Liver (tissue), 9 donors: ENCODE results near the gene KIAA1143. TPM values are rescaled to one million over a fixed set of nuclear protein-coding genes. Genes with fewer than 3 reads are reported as not detected.

ENCODE experiments used
- DNase-seq: peaks from one replicate; pipeline ENCODE4 v3.0.0-alpha.2; 2017; ENCODE audit warnings: low spot score
- H3K27ac ChIP-seq, 2 donors: one replicate each; pipeline ENCODE4 v1.7.0; 2013; ENCODE audit warnings: inconsistent platforms in 2 of 2, low read length in 2 of 2, control low read depth in 1 of 2, low read depth in 1 of 2, mild to moderate bottlenecking in 1 of 2
- H3K27me3 ChIP-seq, 4 donors: one replicate each; pipeline versions ENCODE4 v1.6.1 to v1.7.0; 2013; ENCODE audit warnings: low read length in 3 of 4, inconsistent platforms in 1 of 4, mild to moderate bottlenecking in 1 of 4, moderate library complexity in 1 of 4; ENCODE audit not compliant: control insufficient read depth in 4 of 4, insufficient read depth in 4 of 4
- H3K36me3 ChIP-seq, 4 donors: one replicate each; pipeline versions ENCODE4 v1.6.1 to v1.7.0; 2013; ENCODE audit warnings: low read length in 3 of 4, mild to moderate bottlenecking in 3 of 4, low read depth in 1 of 4, moderate library complexity in 1 of 4; ENCODE audit not compliant: control insufficient read depth in 4 of 4, insufficient read depth in 3 of 4
- H3K4me1 ChIP-seq, 4 donors: one replicate each; pipeline versions ENCODE4 v1.6.1 to v1.7.0; 2013; ENCODE audit warnings: low read length in 3 of 4, mild to moderate bottlenecking in 3 of 4, moderate library complexity in 1 of 4; ENCODE audit not compliant: control insufficient read depth in 4 of 4, insufficient read depth in 4 of 4
- H3K4me3 ChIP-seq, 3 donors: one replicate each; pipeline versions ENCODE4 v1.6.1 to v1.7.0; 2013; ENCODE audit warnings: low read length in 3 of 3, control low read depth in 1 of 3, low read depth in 1 of 3, mild to moderate bottlenecking in 1 of 3
- H3K9ac ChIP-seq, 2 donors: one replicate each; pipeline ENCODE4 v1.7.0; 2013; ENCODE audit warnings: low read length in 2 of 2, mild to moderate bottlenecking in 2 of 2, moderate library complexity in 2 of 2, control low read depth in 1 of 2, low read depth in 1 of 2
- H3K9me3 ChIP-seq, 4 donors: one replicate each; pipeline versions ENCODE4 v1.6.1 to v1.7.0; 2013; ENCODE audit warnings: low read length in 3 of 4; ENCODE audit not compliant: control insufficient read depth in 4 of 4
- CTCF ChIP-seq: fragments of 150-350 bp; IDR thresholded peaks from 2 replicates; pipeline ENCODE4 v1.5.1; 2017; ENCODE audit warnings: improper control_type of control experiment, low read depth, low read length; ENCODE audit not compliant: missing input control
- EGR1 ChIP-seq, 2 donors: IDR thresholded peaks; 2 replicates each; pipeline ENCODE4 v1.6.1; 2016 to 2018; ENCODE audit warnings: antibody characterized with exemption in 2 of 2, low read depth in 2 of 2
- FOXA1 ChIP-seq: IDR thresholded peaks from 2 replicates; pipeline ENCODE4 v1.6.1; 2016; ENCODE audit warnings: antibody characterized with exemption
- FOXA2 ChIP-seq: IDR thresholded peaks from 2 replicates; pipeline ENCODE4 v1.6.1; 2016; ENCODE audit warnings: antibody characterized with exemption
- GABPA ChIP-seq, 2 donors: IDR thresholded peaks in 1 of 2; conservative IDR thresholded peaks in 1 of 2; 2 replicates each; pipeline ENCODE4 v1.6.1; 2016; ENCODE audit warnings: antibody characterized with exemption in 2 of 2, mild to moderate bottlenecking in 1 of 2, moderate library complexity in 1 of 2
- HNF4A ChIP-seq, 2 donors: conservative IDR thresholded peaks; 2 replicates each; pipeline ENCODE4 v1.6.1; 2016; ENCODE audit warnings: antibody characterized with exemption in 2 of 2, mild to moderate bottlenecking in 2 of 2
- HNF4G ChIP-seq: IDR thresholded peaks from 2 replicates; pipeline ENCODE4 v1.6.1; 2016; ENCODE audit warnings: antibody characterized with exemption
- JUND ChIP-seq, 2 donors: IDR thresholded peaks; 2 replicates each; pipeline ENCODE4 v1.6.1; 2016; ENCODE audit warnings: antibody characterized with exemption in 2 of 2
- NR2F2 ChIP-seq: IDR thresholded peaks from 2 replicates; pipeline ENCODE4 v1.6.1; 2016; ENCODE audit warnings: antibody characterized with exemption
- RAD21 ChIP-seq, 2 donors: IDR thresholded peaks; 2 replicates each; pipeline ENCODE4 v1.6.1; 2016; ENCODE audit warnings: antibody characterized with exemption in 2 of 2, mild to moderate bottlenecking in 2 of 2
- REST ChIP-seq: IDR thresholded peaks from 2 replicates; pipeline ENCODE4 v1.6.1; 2016; ENCODE audit warnings: antibody characterized with exemption, mild to moderate bottlenecking
- SP1 ChIP-seq: IDR thresholded peaks from 2 replicates; pipeline ENCODE4 v1.6.1; 2018; ENCODE audit warnings: antibody characterized with exemption, mild to moderate bottlenecking
- TAF1 ChIP-seq: conservative IDR thresholded peaks from 2 replicates; pipeline ENCODE4 v1.6.1; 2016; ENCODE audit warnings: antibody characterized with exemption, mild to moderate bottlenecking
- YY1 ChIP-seq: IDR thresholded peaks from 2 replicates; pipeline ENCODE4 v1.6.1; 2016; ENCODE audit warnings: antibody characterized with exemption, mild to moderate bottlenecking
- ZBTB33 ChIP-seq: IDR thresholded peaks from 2 replicates; pipeline ENCODE4 v1.6.1; 2016; ENCODE audit warnings: antibody characterized with exemption
- WGBS: extraction: QIAGEN DNeasy Blood & Tissue Kit; methylation state at CpG from one replicate; pipeline ENCODE4 v1.1.7; 2013; 5-methylcytosine and 5-hydroxymethylcytosine counted together
- polyA plus RNA-seq, 2 donors: library from polyadenylated mRNA; stranded (reverse) in 1 of 2; unstranded in 1 of 2; fragments of 200-250 nt in 1 of 2; fragments of >200 nt in 1 of 2; fragmentation: Nextera tagmentation in 1 of 2; extraction: Ambion mirVana in 1 of 2; gene quantifications; one replicate each; pipeline versions ENCODE4 v1.2.1 to v1.2.3, GENCODE V29; 2013 to 2015
- total RNA-seq, 2 donors: library from RNA; depleted of rRNA; stranded (reverse); fragments of >200 nt; gene quantifications; one replicate each; pipeline ENCODE4 v1.2.3, GENCODE V29; 2014
- TF ChIP-seq, protein P1 (sequence below): IDR thresholded peaks from 2 replicates; pipeline ENCODE4 v1.6.1; 2016; ENCODE audit warnings: antibody characterized with exemption
- donor health status: healthy.
- donor health status: healthy.
- donor health status: healthy.
- donor health status: healthy.
- donor health status: healthy.

Gene KIAA1143
- total and polyA plus RNA-seq, 4 donors, result 3.9 to 10.3 (median 7.2) TPM

DNA sequence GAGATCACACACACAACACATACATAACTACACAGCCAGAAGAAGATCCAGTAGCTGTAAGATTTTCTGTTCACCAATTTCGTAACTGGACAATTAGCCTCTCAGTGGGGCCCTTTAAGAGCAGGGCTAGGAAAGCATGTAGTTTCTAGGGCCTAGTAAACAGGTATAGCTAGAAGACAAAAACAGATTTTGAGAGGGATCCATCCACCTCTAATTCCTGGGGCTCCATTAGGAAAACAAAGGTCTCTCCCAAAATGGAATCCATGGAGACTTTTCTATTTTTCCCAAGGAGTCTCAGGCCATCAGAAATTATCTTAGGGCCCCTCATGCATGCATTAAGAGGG lies 10.7 kb upstream of the KIAA1143 start:
- H3K36me3 ChIP-seq, result no peaks in the 10 kb centered on the region
- H3K27ac ChIP-seq, result no peak overlapping the region
- H3K9ac ChIP-seq, result no peak overlapping the region
- H3K27me3 ChIP-seq, result no peaks in the 10 kb centered on the region
- no peaks in the 10 kb centered on the region for H3K4me1 ChIP-seq
- WGBS, result 100% methylated on average over 1 of the region's 1 CpG
- TF ChIP-seq HNF4A (conservative IDR thresholded peaks at IDR 0.05) (no peak), SP1 (no peak), HNF4G (no peak), REST (no peak), FOXA1 (no peak), JUND (IDR thresholded peaks at IDR 0.05) (no peak), GABPA (IDR thresholded peaks at IDR 0.05 in 1 of 2, conservative IDR thresholded peaks at IDR 0.05 in 1 of 2) (no peak), NR2F2 (no peak), CTCF (no peak), RAD21 (IDR thresholded peaks at IDR 0.05) (no peak), YY1 (no peak), EGR1 (IDR thresholded peaks at IDR 0.05; ENCODE audit: low read depth in 2 of 2) (no peak), ZBTB33 (no peak), FOXA2 (no peak), TAF1 (no peak)
- TF ChIP-seq, protein P1, sequence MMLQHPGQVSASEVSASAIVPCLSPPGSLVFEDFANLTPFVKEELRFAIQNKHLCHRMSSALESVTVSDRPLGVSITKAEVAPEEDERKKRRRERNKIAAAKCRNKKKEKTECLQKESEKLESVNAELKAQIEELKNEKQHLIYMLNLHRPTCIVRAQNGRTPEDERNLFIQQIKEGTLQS, result no peak
- peaks cover 14 to 32% (median 16%) of the 10 kb centered on the region in 4 donors for H3K9me3 ChIP-seq
- DNase-seq, result no peak
- H3K4me3 ChIP-seq, result no peak overlapping the region

DNA sequence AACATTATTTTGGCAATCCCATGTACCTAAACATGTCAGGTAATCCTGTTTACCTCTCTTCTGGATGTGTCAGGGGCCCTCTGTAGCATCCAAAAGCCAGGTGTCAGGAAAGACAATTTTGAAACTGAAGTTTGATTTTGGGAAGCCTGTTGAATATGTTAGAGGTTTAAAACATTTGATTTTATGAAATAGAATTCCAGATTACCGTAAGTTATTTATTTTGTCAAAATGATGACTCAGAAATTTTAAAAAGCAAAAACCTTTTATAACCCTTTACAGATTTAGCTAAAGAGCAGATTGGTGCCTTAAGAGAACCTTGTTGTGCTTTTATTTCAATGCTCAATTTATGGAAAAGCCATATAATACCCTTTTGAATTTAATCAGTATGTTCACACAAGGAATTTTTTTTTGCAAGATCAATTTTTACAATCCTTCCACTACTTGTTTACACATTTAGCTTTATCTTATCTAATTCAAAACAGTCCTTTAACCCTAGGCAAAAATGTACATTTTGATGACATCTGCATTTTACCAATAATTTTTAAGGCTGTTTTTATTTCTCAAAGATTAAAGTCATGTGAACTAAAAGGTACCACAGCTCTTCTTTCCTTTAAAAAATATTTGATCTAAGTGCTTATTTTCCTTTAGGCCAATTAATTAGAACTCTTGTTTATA lies 10.1 kb upstream of the KIAA1143 start:
- Histone ChIP-seq H3K27me3 (no peaks in the 10 kb centered on the region), H3K9ac (no peak overlapping the region), H3K27ac (no peak overlapping the region), H3K36me3 (no peaks in the 10 kb centered on the region), H3K4me3 (no peak overlapping the region), H3K4me1 (no peaks in the 10 kb centered on the region), H3K9me3 (peaks cover 14 to 32% (median 16%) of the 10 kb centered on the region in 4 donors)
- DNase-seq, result no peak
- TF ChIP-seq ZBTB33 (no peak), TAF1 (no peak), CTCF (no peak)
- WGBS, result 95% methylated on average over 1 of the region's 1 CpG
